ENCODE results near the gene TREH.

TREH gene

DNA sequence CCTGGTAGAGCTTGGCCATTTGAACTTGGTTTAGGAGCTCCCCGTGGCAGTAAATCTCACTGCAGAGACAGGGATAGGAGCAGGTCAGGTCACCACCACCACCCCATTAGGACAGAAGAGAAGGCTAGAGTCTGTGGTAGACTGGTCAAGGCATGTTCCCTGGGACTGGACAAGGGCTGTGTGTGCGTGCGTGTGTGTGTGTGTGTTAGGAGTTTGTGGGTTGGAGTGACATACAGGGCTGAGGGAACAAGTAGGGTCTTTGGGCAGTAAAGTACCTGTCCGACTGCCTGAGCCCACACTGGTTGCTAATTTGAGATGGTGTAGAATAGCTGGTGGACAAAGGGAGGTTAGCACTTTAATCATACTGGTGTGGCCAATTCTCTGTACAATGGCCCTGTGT is 16.1 kb downstream of the TREH start:
- Histone ChIP-seq H3K27ac (ENCODE audit: low read depth, low read length) (no peak overlapping the region), H3K9ac (ENCODE audit: low read depth, low read length) (no peak overlapping the region), H3K27me3 (ENCODE audit: insufficient read depth, low read length) (no peaks in the 10 kb centered on the region), H3K4me1 (ENCODE audit: insufficient read depth, low read length) (peaks cover 29% of the 10 kb centered on the region), H3K36me3 (ENCODE audit: insufficient read depth, low read length) (no peaks in the 10 kb centered on the region), H3K4me3 (ENCODE audit: low read length) (no peak overlapping the region), H3K9me3 (ENCODE audit: insufficient read depth, low read depth, low read length) (no peaks in the 10 kb centered on the region)
- WGBS, result 91% methylated on average over 4 of the region's 4 CpGs

DNA sequence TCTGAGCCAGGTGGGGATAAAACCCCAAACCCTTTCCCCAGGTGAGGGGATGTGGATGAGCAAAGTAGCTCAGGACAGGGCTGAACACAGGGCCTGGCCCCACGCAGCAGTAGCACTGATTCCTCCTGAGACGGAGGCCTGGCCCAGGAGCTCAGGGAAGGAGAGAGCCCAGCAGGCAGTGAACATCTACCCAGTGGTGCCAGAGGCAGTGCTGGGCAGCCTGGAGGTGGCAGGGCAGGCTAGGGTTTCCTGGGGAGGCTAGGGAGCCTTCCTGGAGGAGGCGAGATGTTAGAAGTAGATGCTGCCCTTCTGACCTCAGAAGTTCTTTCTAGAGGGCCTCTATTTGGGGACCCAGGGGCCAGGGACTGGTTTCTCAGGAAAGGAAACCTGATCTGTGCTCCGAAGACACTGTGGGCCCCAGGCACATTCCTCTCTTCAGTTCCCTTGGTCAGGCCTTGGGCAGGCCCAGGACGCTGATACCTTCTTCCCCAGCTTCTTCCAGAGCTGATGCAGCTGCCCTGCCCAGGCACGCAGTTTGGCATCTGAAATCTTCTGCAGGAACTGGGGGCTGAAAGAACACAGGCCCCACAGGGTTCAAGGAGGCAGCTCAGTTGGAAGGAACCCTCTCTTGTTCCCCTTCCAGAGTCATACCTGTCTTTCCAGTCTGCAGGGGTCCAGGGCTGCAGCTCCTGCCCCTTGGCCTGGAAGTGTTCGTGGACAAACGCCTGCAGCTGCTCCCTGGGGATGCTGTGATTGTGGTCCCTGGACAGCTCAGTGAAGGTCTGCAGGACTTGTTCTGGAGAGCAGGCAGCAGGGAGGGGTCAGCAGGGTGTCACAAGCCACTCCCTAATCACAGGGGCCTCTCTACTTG is 16.8 kb downstream of the TREH start:
- H3K4me1 ChIP-seq (ENCODE audit: insufficient read depth, low read length), result peaks cover 29% of the 10 kb centered on the region
- H3K27me3 ChIP-seq (ENCODE audit: insufficient read depth, low read length), result no peaks in the 10 kb centered on the region
- H3K27ac ChIP-seq (ENCODE audit: low read depth, low read length), result no peak overlapping the region
- no peak overlapping the region for H3K4me3 ChIP-seq (ENCODE audit: low read length)
- H3K9ac ChIP-seq (ENCODE audit: low read depth, low read length), result no peak overlapping the region
- no peaks in the 10 kb centered on the region; the same call in 1 of the 2 replicates for H3K36me3 ChIP-seq (ENCODE audit: insufficient read depth, low read length)
- H3K9me3 ChIP-seq (ENCODE audit: insufficient read depth, low read depth, low read length), result no peaks in the 10 kb centered on the region
- WGBS, result 85% methylated on average over 8 of the region's 8 CpGs

DNA sequence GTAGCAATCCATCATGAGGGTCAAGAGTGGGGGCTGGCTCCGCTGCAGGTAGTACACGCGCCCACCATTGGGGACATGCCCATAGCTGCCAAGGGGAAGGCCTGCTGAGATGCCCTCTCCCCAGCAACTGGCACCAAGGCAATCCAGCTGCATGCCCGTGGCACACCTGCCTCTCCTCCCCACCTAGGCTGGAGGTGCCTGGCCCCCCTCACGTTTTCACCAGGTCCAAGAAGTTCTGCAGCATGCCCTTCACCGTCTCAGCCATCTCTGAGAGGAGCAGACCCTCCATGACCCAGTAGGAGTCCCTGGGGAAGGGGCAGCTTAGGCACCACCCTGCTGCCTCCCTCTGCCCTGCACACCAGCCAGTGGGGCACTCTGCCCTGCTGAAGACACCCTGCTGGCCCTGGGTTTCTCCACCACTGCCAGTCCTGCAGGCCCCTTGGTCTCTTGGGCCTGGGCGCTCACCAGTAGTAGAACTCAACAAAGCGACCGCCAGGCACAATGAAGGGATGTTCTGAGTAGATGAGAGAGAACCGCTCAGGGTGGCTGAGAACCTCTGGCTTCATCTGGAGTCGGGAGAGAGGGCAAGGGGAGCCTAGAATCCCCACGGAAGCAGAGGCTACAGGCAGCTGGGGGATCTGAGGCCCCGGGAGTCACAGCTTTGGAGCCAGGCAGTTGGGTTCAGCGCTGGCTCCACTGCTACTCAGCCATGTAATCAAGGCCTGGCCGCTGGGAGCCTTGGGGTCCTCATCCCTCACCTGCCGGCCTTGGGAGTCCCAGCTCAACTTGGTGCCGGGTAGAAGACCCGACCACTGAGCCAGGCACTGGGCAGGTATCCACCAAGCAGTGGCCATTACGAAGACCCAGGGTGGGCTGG is 17.8 kb downstream of the TREH start:
- H3K4me1 ChIP-seq (ENCODE audit: insufficient read depth, low read length), result peaks cover 29% of the 10 kb centered on the region
- WGBS, result 94% methylated on average over 19 of the region's 19 CpGs

DNA sequence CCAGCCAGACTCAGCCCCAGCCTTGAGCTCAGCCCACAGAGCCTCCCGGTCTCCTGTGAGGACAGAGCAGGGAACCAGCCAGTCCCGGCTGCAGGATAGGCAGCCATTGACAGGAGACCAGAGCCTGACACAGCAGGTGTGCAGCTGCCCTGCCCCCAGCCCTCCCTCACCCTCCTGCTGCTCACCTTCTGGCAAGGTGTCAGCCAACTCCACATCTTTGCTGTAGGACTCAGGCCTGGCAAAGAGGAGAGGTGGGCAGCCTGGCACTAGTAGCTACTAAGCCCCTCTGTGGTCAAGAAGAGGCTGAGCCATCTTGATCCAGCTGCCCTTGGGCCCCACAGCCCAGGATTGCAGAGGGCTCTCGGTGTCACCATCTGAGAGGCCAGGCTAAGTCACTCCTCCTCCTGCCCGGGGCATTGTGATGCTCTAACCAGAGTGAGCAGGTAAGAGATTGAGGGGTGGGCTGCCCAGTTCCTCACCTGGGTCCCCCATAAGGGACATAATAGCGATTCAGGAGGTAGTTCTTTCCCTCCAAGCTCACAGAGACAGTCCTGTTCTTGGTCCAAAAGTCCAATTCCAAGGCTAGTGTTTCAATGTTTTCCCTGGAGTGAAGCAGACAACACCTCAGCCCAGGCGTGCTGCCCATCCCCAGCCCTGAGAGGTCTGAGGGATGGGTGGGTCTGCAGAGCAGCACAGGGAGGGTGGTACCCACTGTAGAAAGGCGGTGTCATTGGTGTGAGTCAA is 18.6 kb downstream of the TREH start:
- Histone ChIP-seq H3K9ac (ENCODE audit: low read depth, low read length) (no peak overlapping the region), H3K27ac (ENCODE audit: low read depth, low read length) (no peak overlapping the region), H3K9me3 (ENCODE audit: insufficient read depth, low read depth, low read length) (no peaks in the 10 kb centered on the region), H3K4me3 (ENCODE audit: low read length) (no peak overlapping the region), H3K36me3 (ENCODE audit: insufficient read depth, low read length) (peaks cover 15% of the 10 kb centered on the region), H3K27me3 (ENCODE audit: insufficient read depth, low read length) (no peaks in the 10 kb centered on the region), H3K4me1 (ENCODE audit: insufficient read depth, low read length) (peaks cover 27% of the 10 kb centered on the region)
- 87% methylated on average over 7 of the region's 7 CpGs for WGBS

More for the DNA sequence above, 17.8 kb downstream of the TREH start:
- H3K27me3 ChIP-seq (ENCODE audit: insufficient read depth, low read length), result no peaks in the 10 kb centered on the region
- H3K9ac ChIP-seq (ENCODE audit: low read depth, low read length), result no peak overlapping the region
- H3K4me3 ChIP-seq (ENCODE audit: low read length), result no peak overlapping the region
- no peak overlapping the region for H3K27ac ChIP-seq (ENCODE audit: low read depth, low read length)
- peaks cover 8% of the 10 kb centered on the region for H3K36me3 ChIP-seq (ENCODE audit: insufficient read depth, low read length)
- no peaks in the 10 kb centered on the region for H3K9me3 ChIP-seq (ENCODE audit: insufficient read depth, low read depth, low read length)

DNA sequence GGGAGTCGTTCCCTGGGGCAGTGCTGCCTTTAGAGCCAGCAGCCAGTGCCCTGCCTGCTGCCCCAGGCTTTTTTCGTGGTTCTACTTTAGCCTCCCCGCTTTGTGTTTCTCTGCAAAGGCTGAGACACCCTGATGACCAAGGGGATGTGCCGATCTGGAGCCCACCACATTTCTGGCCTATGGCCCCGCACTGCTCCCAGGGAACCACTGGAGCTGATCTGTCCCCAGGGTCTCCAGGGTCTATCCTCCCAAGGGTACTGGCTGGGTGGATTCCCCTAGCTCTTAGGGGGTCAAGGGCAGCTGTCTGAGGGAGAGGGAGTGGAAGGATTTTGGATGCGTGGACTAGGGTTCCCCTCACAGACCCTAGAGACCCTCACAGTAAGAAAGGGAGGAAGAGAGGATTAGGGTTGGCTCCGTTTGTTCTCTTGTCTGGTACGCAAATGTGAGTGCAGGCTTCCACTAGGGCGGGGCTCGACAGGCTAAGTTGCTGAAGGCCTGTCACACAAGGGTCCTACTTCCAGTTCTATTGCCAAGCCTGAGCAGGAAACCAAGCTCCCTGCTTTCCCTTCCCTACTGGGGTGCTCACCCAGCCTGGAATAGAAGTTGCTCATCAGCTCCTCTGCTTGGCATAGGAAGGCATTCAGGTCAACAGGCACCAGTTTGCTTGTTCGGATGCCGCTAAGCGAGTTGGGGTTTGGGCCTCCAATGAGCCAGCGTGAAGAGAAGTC is 19.3 kb downstream of the TREH start:
- H3K9me3 ChIP-seq (ENCODE audit: insufficient read depth, low read depth, low read length), result no peaks in the 10 kb centered on the region
- H3K27me3 ChIP-seq (ENCODE audit: insufficient read depth, low read length), result no peaks in the 10 kb centered on the region
- H3K27ac ChIP-seq (ENCODE audit: low read depth, low read length), result no peak overlapping the region
- peaks cover 23% of the 10 kb centered on the region for H3K36me3 ChIP-seq (ENCODE audit: insufficient read depth, low read length)
- H3K4me1 ChIP-seq (ENCODE audit: insufficient read depth, low read length), result peaks cover 27% of the 10 kb centered on the region
- no peak overlapping the region for H3K9ac ChIP-seq (ENCODE audit: low read depth, low read length)
- H3K4me3 ChIP-seq (ENCODE audit: low read length), result no peak overlapping the region
- 79% methylated on average over 14 of the region's 14 CpGs for WGBS

DNA sequence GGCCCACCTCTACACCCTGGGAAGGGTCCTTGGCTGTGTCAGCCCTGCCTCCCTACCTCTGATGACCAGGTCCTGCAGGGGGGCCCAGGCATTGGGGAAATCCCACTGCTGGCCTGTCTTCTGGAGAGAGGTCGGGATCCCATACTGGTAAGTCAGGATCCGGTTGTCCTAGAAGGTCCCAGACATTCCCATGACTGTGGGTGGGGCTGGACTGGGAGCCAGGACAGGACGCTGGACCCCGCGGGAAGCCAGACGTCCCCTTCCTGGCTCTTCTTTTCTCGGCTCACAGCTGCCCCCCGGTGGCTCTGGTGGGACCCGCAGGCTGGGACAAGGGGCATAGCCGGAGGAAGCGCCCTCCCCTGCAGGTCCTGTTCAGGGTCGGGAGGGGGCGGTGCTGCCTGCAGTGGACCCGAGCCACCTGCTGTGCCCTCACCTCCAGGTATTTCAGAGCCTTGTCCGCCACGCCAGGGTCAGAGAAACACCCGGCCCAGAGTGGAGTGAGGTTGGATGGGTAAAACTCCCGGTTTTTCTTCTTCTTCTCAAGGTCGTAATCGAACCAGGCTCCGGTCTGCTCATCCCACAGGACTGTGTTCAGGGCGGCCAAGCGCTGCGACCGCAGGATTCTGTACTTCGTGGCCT is 20.0 kb downstream of the TREH start:
- Histone ChIP-seq H3K4me1 (ENCODE audit: insufficient read depth, low read length) (peaks cover 27% of the 10 kb centered on the region), H3K9me3 (ENCODE audit: insufficient read depth, low read depth, low read length) (no peaks in the 10 kb centered on the region), H3K9ac (ENCODE audit: low read depth, low read length) (no peak overlapping the region), H3K36me3 (ENCODE audit: insufficient read depth, low read length) (peaks cover 26% of the 10 kb centered on the region), H3K27ac (ENCODE audit: low read depth, low read length) (no peak overlapping the region), H3K4me3 (ENCODE audit: low read length) (no peak overlapping the region), H3K27me3 (ENCODE audit: insufficient read depth, low read length) (no peaks in the 10 kb centered on the region)
- 22% methylated on average over 26 of the region's 26 CpGs for WGBS

DNA sequence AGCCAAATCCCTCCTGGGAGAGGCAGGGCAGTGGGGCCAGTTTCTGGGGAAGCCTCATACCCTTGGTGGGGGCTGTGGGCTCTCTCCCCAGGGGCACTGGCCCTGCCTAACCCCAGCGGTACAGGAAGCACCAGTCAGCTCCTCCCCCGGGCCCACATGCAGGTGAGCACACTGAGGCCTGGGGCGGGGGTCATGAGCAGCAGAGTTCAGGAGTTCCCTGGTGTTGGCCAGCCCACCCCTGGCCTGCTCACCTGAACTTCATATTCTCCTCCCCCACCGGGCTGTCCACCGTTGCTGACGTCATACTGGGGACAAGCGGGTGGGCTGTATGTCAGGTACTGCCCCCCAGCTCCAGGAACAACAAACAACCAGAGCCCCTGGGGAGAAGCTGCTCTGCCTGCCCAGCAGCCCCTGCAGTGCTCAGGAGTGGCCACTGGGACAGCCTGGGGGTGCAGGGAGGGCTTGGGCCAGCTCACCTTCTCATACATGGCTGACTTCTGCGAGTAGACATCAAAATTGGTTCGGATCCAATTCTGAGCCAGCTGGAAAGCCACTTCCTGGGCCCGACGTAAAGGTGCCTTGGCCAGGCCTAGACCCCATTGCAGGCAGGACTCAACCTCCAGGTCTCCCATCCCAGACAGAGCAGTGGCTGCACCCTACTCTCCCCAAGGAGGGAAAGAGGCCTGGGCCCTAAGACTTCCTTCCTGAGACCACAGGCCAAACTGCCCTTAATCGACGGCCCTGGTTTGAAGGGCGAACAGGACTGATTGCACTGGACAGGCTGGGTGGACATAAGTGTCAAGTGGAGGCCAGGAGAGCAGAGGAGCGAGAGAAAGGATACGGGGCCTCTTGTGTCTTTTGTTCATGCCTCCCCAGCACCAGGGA is 20.8 kb downstream of the TREH start:
- peak overlapping the region; percentile 53; the same call in 1 of the 2 replicates for H3K27ac ChIP-seq (ENCODE audit: low read depth, low read length)

DNA sequence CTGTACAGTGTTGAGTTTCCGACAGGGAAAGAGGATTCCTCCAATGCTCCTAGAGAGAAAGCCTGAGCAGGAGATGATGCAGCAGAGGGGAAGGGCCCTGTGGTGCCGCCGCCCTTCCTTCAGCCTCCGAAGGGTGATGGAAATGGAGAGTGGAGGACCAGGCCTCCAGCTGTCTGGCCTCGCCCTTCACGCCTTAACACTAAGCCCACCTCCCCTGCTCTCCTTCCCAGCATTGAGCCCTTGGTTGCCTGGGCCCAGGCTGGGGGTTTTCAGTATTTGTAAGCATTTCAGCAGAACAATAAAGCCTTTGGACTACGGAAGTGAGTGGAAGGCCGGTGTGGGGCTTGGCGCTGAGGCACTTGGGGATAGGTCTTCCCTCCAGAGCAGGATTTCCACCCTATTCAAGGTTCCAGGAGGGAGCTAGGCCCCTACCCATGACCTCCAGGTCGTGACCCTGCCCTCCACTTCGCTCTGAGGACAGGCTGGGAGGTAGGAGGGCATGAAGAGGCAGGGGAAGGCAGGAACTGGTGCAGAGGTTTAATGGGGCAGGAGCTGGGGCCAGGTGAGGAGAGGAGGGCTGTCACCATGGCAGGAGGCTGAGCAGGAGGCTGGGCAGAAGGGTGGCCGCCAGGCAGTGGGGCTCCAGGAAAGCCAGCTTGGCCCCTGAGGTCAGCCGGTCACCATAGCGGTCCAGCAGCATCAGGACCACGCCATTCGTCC is 21.6 kb downstream of the TREH start:
- H3K9me3 ChIP-seq (ENCODE audit: insufficient read depth, low read depth, low read length), result no peaks in the 10 kb centered on the region
- peaks cover 41% of the 10 kb centered on the region for H3K36me3 ChIP-seq (ENCODE audit: insufficient read depth, low read length)
- H3K4me1 ChIP-seq (ENCODE audit: insufficient read depth, low read length), result peaks cover 23% of the 10 kb centered on the region
- no peaks in the 10 kb centered on the region for H3K27me3 ChIP-seq (ENCODE audit: insufficient read depth, low read length)
- no peak overlapping the region for H3K9ac ChIP-seq (ENCODE audit: low read depth, low read length)
- H3K27ac ChIP-seq (ENCODE audit: low read depth, low read length), result no peak overlapping the region
- no peak overlapping the region for H3K4me3 ChIP-seq (ENCODE audit: low read length)
- 89% methylated on average over 16 of the region's 16 CpGs for WGBS

More for the DNA sequence above, 20.8 kb downstream of the TREH start:
- H3K9ac ChIP-seq (ENCODE audit: low read depth, low read length), result no peak overlapping the region
- no peak overlapping the region for H3K4me3 ChIP-seq (ENCODE audit: low read length)
- 74% methylated on average over 16 of the region's 16 CpGs for WGBS
- peaks cover 23% of the 10 kb centered on the region for H3K4me1 ChIP-seq (ENCODE audit: insufficient read depth, low read length)
- no peaks in the 10 kb centered on the region for H3K9me3 ChIP-seq (ENCODE audit: insufficient read depth, low read depth, low read length)
- peaks cover 33% of the 10 kb centered on the region for H3K36me3 ChIP-seq (ENCODE audit: insufficient read depth, low read length)
- no peaks in the 10 kb centered on the region for H3K27me3 ChIP-seq (ENCODE audit: insufficient read depth, low read length)

DNA sequence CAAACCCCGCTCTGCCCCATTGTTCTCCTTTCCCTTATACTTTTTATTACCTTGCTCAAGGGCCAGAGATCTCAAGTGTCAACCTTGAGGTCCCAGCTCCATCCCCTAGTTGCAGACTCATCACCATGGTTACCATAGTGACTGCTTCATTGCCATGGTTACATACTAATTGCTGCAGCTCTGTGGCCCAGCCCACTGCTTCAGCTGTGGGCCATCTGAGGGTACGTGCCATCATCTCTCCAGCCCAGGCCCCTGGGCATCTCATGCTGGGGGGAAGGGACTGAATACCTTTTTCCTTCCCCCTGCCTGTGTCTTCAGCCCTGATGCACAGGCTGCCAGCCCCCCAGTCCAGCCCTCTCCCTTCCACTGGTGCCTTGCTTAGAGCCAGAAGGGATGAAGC is 22.2 kb downstream of the TREH start:
- WGBS, result 92% methylated on average over 2 of the region's 2 CpGs
- no peak overlapping the region for H3K9ac ChIP-seq (ENCODE audit: low read depth, low read length)
- no peaks in the 10 kb centered on the region for H3K9me3 ChIP-seq (ENCODE audit: insufficient read depth, low read depth, low read length)
- H3K4me3 ChIP-seq (ENCODE audit: low read length), result no peak overlapping the region
- peaks cover 47% of the 10 kb centered on the region for H3K36me3 ChIP-seq (ENCODE audit: insufficient read depth, low read length)
- no peak overlapping the region for H3K27ac ChIP-seq (ENCODE audit: low read depth, low read length)
- H3K27me3 ChIP-seq (ENCODE audit: insufficient read depth, low read length), result no peaks in the 10 kb centered on the region
- peaks cover 23% of the 10 kb centered on the region for H3K4me1 ChIP-seq (ENCODE audit: insufficient read depth, low read length)

Measured in HUES64 (cell line).